SH-SY5Y (cell line): ENCODE results near the gene HEBP2.

Experiments used
- GATA2 ChIP-seq: IDR thresholded peaks from 2 replicates; pipeline ENCODE4 v1.6.1; 2011; ENCODE audit warnings: mild to moderate bottlenecking, low read depth, low read length
- GATA3 ChIP-seq: IDR thresholded peaks from 2 replicates; pipeline ENCODE4 v1.6.1; 2011; ENCODE audit warnings: low read depth, mild to moderate bottlenecking, low read length, moderate library complexity

- TF ChIP-seq GATA3 (no peak), GATA2 (no peak)
Measured at GRCh38 chr6:138430361-138431145, 26.5 kb downstream of the HEBP2 start.
